Measurements from ENCODE around the gene TROAP. TPM values are rescaled to one million over a fixed set of nuclear protein-coding genes. Genes with fewer than 3 reads are reported as not detected.
"Not testable (repeated sequence)": the region's sequence is repeated elsewhere in the genome, so short reads cannot be mapped to it uniquely, and the experiment has no call there.

TROAP gene
- 100 to 1,000 TPM; 107 to 111 TPM for total RNA-seq

GRCh38 chr12:49322708-49323523 lies at the start of gene TROAP:
Gene TROAP (plus strand): TSS chr12:49323255. CDS start chr12:49323609, 354 bp downstream.
- Mint-ChIP-seq H3K27ac (peak within 1 kb of the TSS; percentile 99), H3K36me3 (ENCODE audit: low read depth) (peaks cover 40% of the 10 kb centered on the region), H3K9me3 (ENCODE audit: insufficient read depth) (no peaks in the 10 kb centered on the region), H3K4me3 (peak within 1 kb of the TSS; percentile 100), H3K4me1 (ENCODE audit: low read depth) (peaks cover 32% of the 10 kb centered on the region), H3K27me3 (ENCODE audit: low read depth) (peaks cover 2% of the 10 kb centered on the region)
- ATAC-seq (peak; percentile 99), DNase-seq (peak; percentile 99)
- CTCF ChIA-PET = interaction anchor here (0.5 to 6.4 kb wide), 16 partner anchors 9 to 259 kb away, joined by 3 to 43 read pairs (median 5); partner anchors contain the start of genes C1QL4, DNAJC22 and PRPH
- POLR2A ChIA-PET = interaction anchor here (0.5 to 3.1 kb wide), 23 partner anchors 9 to 472 kb away, joined by 3 to 22 read pairs (median 4); partner anchors contain the start of genes PRPH, SPATS2, TMBIM6 and TUBA1A

- H3K4me3 Mint-ChIP-seq = no peak overlapping the region
- no peak overlapping the region for H3K27ac Mint-ChIP-seq
- no peak for ATAC-seq
- H3K9me3 Mint-ChIP-seq (ENCODE audit: insufficient read depth) = no peaks in the 10 kb centered on the region
- H3K4me1 Mint-ChIP-seq (ENCODE audit: low read depth) = peaks cover 11% of the 10 kb centered on the region
- H3K27me3 Mint-ChIP-seq (ENCODE audit: low read depth) = no peaks in the 10 kb centered on the region
- no peak for DNase-seq
- CTCF ChIA-PET = interaction anchor here (1.0 to 1.2 kb wide), 2 partner anchors 49 to 65 kb away, joined by 3 read pairs; no protein-coding TSS in a partner anchor
- POLR2A ChIA-PET = interaction anchor here (0.8 to 1.7 kb wide), 4 partner anchors 7 to 73 kb away, joined by 3 to 4 read pairs (median 3); partner anchors contain the start of gene DNAJC22
- peaks cover 42% of the 10 kb centered on the region for H3K36me3 Mint-ChIP-seq (ENCODE audit: low read depth)
Measured at GRCh38 chr12:49273726-49274395, 49.2 kb upstream of the TROAP start.

GRCh38 chr12:49274396-49275069 lies 48.5 kb upstream of the TROAP start:
- ChIA-PET CTCF (interaction anchor here (0.6 to 1.2 kb wide), 3 partner anchors 14 to 175 kb away, joined by 3 read pairs; no protein-coding TSS in a partner anchor), POLR2A (interaction anchor here (1.2 to 1.7 kb wide), 2 partner anchors 8 to 9 kb away, joined by 3 to 4 read pairs; no protein-coding TSS in a partner anchor)
- Mint-ChIP-seq H3K27me3 (ENCODE audit: low read depth) (no peaks in the 10 kb centered on the region), H3K27ac (no peak overlapping the region), H3K36me3 (ENCODE audit: low read depth) (peaks cover 36% of the 10 kb centered on the region), H3K9me3 (ENCODE audit: insufficient read depth) (no peaks in the 10 kb centered on the region), H3K4me1 (ENCODE audit: low read depth) (peaks cover 8% of the 10 kb centered on the region), H3K4me3 (no peak overlapping the region)
- DNase-seq (no peak), ATAC-seq (no peak)

GRCh38 chr12:49276304-49277290 lies 46.5 kb upstream of the TROAP start:
- Mint-ChIP-seq H3K9me3 (ENCODE audit: insufficient read depth) (no peaks in the 10 kb centered on the region), H3K4me1 (ENCODE audit: low read depth) (no peaks in the 10 kb centered on the region), H3K27ac (no peak overlapping the region), H3K36me3 (ENCODE audit: low read depth) (peaks cover 24% of the 10 kb centered on the region), H3K27me3 (ENCODE audit: low read depth) (peaks cover 3% of the 10 kb centered on the region), H3K4me3 (no peak overlapping the region)
- ChIA-PET POLR2A (interaction anchor here (0.6 kb wide), 1 partner anchor 112 kb away, joined by 3 read pairs; no protein-coding TSS in a partner anchor), CTCF (interaction anchor here (0.6 to 1.5 kb wide), 7 partner anchors 8 to 212 kb away, joined by 3 to 4 read pairs (median 3); partner anchors contain the start of gene PRPH)
- ATAC-seq (no peak), DNase-seq (no peak)

- CTCF ChIA-PET = interaction anchor here (0.6 to 1.5 kb wide), 6 partner anchors 9 to 145 kb away, joined by 3 to 4 read pairs (median 3); partner anchors contain the start of gene PRPH
- no peak for ATAC-seq
Measured at GRCh38 chr12:49277466-49277865, 45.6 kb upstream of the TROAP start.

GRCh38 chr12:49279706-49280159 lies 43.3 kb upstream of the TROAP start:
- peaks cover 6% of the 10 kb centered on the region for H3K27me3 Mint-ChIP-seq (ENCODE audit: low read depth)
- DNase-seq (no peak), ATAC-seq (no peak)
- POLR2A ChIA-PET = no interaction called here
- no peak overlapping the region for H3K4me3 Mint-ChIP-seq
- H3K27ac Mint-ChIP-seq = no peak overlapping the region
- no peaks in the 10 kb centered on the region for H3K9me3 Mint-ChIP-seq (ENCODE audit: insufficient read depth)
- CTCF ChIA-PET = interaction anchor here (0.8 to 2.0 kb wide), 5 partner anchors 9 to 77 kb away, joined by 3 to 6 read pairs (median 4); no protein-coding TSS in a partner anchor
- no peaks in the 10 kb centered on the region for H3K4me1 Mint-ChIP-seq (ENCODE audit: low read depth)
- H3K36me3 Mint-ChIP-seq (ENCODE audit: low read depth) = peaks cover 1% of the 10 kb centered on the region

More at GRCh38 chr12:49277466-49277865, 45.6 kb upstream of the TROAP start:
- H3K27me3 Mint-ChIP-seq (ENCODE audit: low read depth) = peaks cover 5% of the 10 kb centered on the region
- POLR2A ChIA-PET = interaction anchor here (0.9 to 1.1 kb wide), 2 partner anchors 12 to 13 kb away, joined by 3 to 4 read pairs; partner anchors contain the start of gene TUBA1C
- no peaks in the 10 kb centered on the region for H3K4me1 Mint-ChIP-seq (ENCODE audit: low read depth)
- H3K9me3 Mint-ChIP-seq (ENCODE audit: insufficient read depth) = no peaks in the 10 kb centered on the region
- H3K36me3 Mint-ChIP-seq (ENCODE audit: low read depth) = peaks cover 21% of the 10 kb centered on the region
- DNase-seq = no peak
- H3K27ac Mint-ChIP-seq = no peak overlapping the region
- H3K4me3 Mint-ChIP-seq = no peak overlapping the region

- DNase-seq; H3K27me3 Mint-ChIP-seq (ENCODE audit: low read depth); H3K4me3 Mint-ChIP-seq; POLR2A ChIA-PET; H3K9me3 Mint-ChIP-seq (ENCODE audit: insufficient read depth); H3K4me1 Mint-ChIP-seq (ENCODE audit: low read depth); ATAC-seq; H3K27ac Mint-ChIP-seq; H3K36me3 Mint-ChIP-seq (ENCODE audit: low read depth): not testable (repeated sequence)
- CTCF ChIA-PET = interaction anchor here (2.0 kb wide), 1 partner anchor 17 kb away, joined by 6 read pairs; no protein-coding TSS in a partner anchor
Measured at GRCh38 chr12:49280545-49280944, 42.5 kb upstream of the TROAP start.

GRCh38 chr12:49282302-49282701 lies 40.8 kb upstream of the TROAP start:
- CTCF ChIA-PET = interaction anchor here (1.4 to 1.5 kb wide), 2 partner anchors 13 to 65 kb away, joined by 3 to 4 read pairs; partner anchors contain the start of gene PRPH
- POLR2A ChIA-PET = interaction anchor here (1.0 kb wide), 1 partner anchor 141 kb away, joined by 3 read pairs; no protein-coding TSS in a partner anchor
- DNase-seq (no peak), ATAC-seq (no peak)
- H3K27me3 Mint-ChIP-seq (ENCODE audit: low read depth) = peaks cover 16% of the 10 kb centered on the region
- no peak overlapping the region for H3K27ac Mint-ChIP-seq
- H3K4me1 Mint-ChIP-seq (ENCODE audit: low read depth) = no peaks in the 10 kb centered on the region
- H3K4me3 Mint-ChIP-seq = no peak overlapping the region
- no peaks in the 10 kb centered on the region for H3K9me3 Mint-ChIP-seq (ENCODE audit: insufficient read depth)
- H3K36me3 Mint-ChIP-seq (ENCODE audit: low read depth) = no peaks in the 10 kb centered on the region

- H3K27me3 Mint-ChIP-seq (ENCODE audit: low read depth) = peaks cover 17% of the 10 kb centered on the region
- H3K27ac Mint-ChIP-seq; ATAC-seq; DNase-seq; H3K36me3 Mint-ChIP-seq (ENCODE audit: low read depth); H3K9me3 Mint-ChIP-seq (ENCODE audit: insufficient read depth); H3K4me1 Mint-ChIP-seq (ENCODE audit: low read depth); H3K4me3 Mint-ChIP-seq: not testable (repeated sequence)
- ChIA-PET POLR2A (interaction anchor here (1.0 kb wide), 1 partner anchor 142 kb away, joined by 3 read pairs; no protein-coding TSS in a partner anchor), CTCF (interaction anchor here (1.5 kb wide), 1 partner anchor 65 kb away, joined by 4 read pairs; no protein-coding TSS in a partner anchor)
Measured at GRCh38 chr12:49282740-49283375, 40.2 kb upstream of the TROAP start.
